Activated B cell treated with CpG ODN at 0.5 μM for 24 hours (primary cell): ENCODE data around the gene TUSC2. TPM values are rescaled to one million over a fixed set of nuclear protein-coding genes. Genes with fewer than 3 reads are reported as not detected.
"Not testable (repeated sequence)": the region's sequence is repeated elsewhere in the genome, so short reads cannot be mapped to it uniquely, and the experiment has no call there.

ENCODE experiments used
- ATAC-seq: fragments of 200-7000 bp; cut with Tn5 transposase; one replicate; pipeline ENCODE4 v1.10.0; 2021; ENCODE audit warnings: low read depth, mild to moderate bottlenecking, moderate library complexity
- CTCF ChIA-PET: fragments of 350-600 bp; sonication (Branson Sonifier 250); formaldehyde crosslinking; loops from one replicate; lab custom pipeline; 2021; ENCODE audit warnings: antibody characterized with exemption; lab: Charles Lee
- POLR2A ChIA-PET: fragments of 350-600 bp; sonication (Branson Sonifier 250); formaldehyde crosslinking; loops from one replicate; lab custom pipeline; 2021; ENCODE audit warnings: antibody characterized with exemption; lab: Charles Lee
- DNase-seq: peaks from one replicate; pipeline ENCODE4 v3.0.0; 2022
- H3K27ac Mint-ChIP-seq: one replicate; pipeline ENCODE4 v1.8.0; 2020; ENCODE audit warnings: mixed read lengths
- H3K27me3 Mint-ChIP-seq: one replicate; pipeline ENCODE4 v1.8.0; 2021; ENCODE audit warnings: mixed read lengths
- H3K36me3 Mint-ChIP-seq: one replicate; pipeline ENCODE4 v1.8.0; 2021; ENCODE audit warnings: low read depth, mixed read lengths
- H3K4me1 Mint-ChIP-seq: one replicate; pipeline ENCODE4 v1.8.0; 2021; ENCODE audit warnings: mixed read lengths
- H3K4me3 Mint-ChIP-seq: one replicate; pipeline ENCODE4 v1.8.0; 2020; ENCODE audit warnings: mild to moderate bottlenecking, mixed read lengths
- H3K9me3 Mint-ChIP-seq: one replicate; pipeline ENCODE4 v1.8.0; 2020; ENCODE audit warnings: mixed read lengths
- CTCF ChIP-seq: fragments of 200-600 bp; IDR thresholded peaks from one replicate; pipeline ENCODE4 v1.8.0; 2022; ENCODE audit warnings: antibody characterized with exemption, mild to moderate bottlenecking
- intact Hi-C: fragments of 100-400 bp; cut with micrococcal nuclease; formaldehyde crosslinking; loops from one replicate; pipeline ENCODE4 v1.15.1; 2024
- total RNA-seq: library from RNA; stranded (reverse); gene quantifications from 2 replicates; pipeline ENCODE4 v1.2.3, GENCODE V29; 2022

The TUSC2 gene
- total RNA-seq, 1 donor from 2014 or later: 33.4 TPM

- ChIA-PET CTCF (no interaction called here), POLR2A (no interaction called here)
- intact Hi-C loops: no loop called here
- H3K27me3 Mint-ChIP-seq: no peaks in the 10 kb centered on the region
- no peak for TF ChIP-seq CTCF
- peaks cover 51% of the 10 kb centered on the region for H3K36me3 Mint-ChIP-seq
- no peak overlapping the region for H3K4me3 Mint-ChIP-seq
- DNase-seq: no peak
- no peak for ATAC-seq
- peaks cover 16% of the 10 kb centered on the region for H3K4me1 Mint-ChIP-seq
- H3K9me3 Mint-ChIP-seq: no peaks in the 10 kb centered on the region
- H3K27ac Mint-ChIP-seq: no peak overlapping the region
These were observed 38.9 kb downstream of the TUSC2 start for GRCh38 chr3:50289130-50289529.

- Mint-ChIP-seq H3K27me3 (no peaks in the 10 kb centered on the region), H3K27ac (no peak overlapping the region), H3K36me3 (peaks cover 51% of the 10 kb centered on the region), H3K9me3 (no peaks in the 10 kb centered on the region), H3K4me1 (peaks cover 16% of the 10 kb centered on the region), H3K4me3 (no peak overlapping the region)
- ChIA-PET CTCF (no interaction called here), POLR2A (interaction anchor here (1.0 kb wide), 1 partner anchor 48 kb away, joined by 4 read pairs; no protein-coding TSS in a partner anchor)
- no peak for ATAC-seq
- TF ChIP-seq CTCF: no peak
- intact Hi-C loops: no loop called here
- DNase-seq: no peak
These were observed 39.5 kb downstream of the TUSC2 start for GRCh38 chr3:50288387-50289007.

GRCh38 chr3:50287262-50287661 is 40.8 kb downstream of the TUSC2 start:
- H3K9me3 Mint-ChIP-seq: no peaks in the 10 kb centered on the region
- H3K4me3 Mint-ChIP-seq: no peak overlapping the region
- DNase-seq: no peak
- H3K27me3 Mint-ChIP-seq: no peaks in the 10 kb centered on the region
- no peak for TF ChIP-seq CTCF
- CTCF ChIA-PET: no interaction called here
- H3K4me1 Mint-ChIP-seq: peaks cover 8% of the 10 kb centered on the region
- POLR2A ChIA-PET: interaction anchor here (1.0 kb wide), 1 partner anchor 50 kb away, joined by 4 read pairs; no protein-coding TSS in a partner anchor
- H3K27ac Mint-ChIP-seq: no peak overlapping the region
- ATAC-seq: no peak
- H3K36me3 Mint-ChIP-seq: peaks cover 47% of the 10 kb centered on the region
- intact Hi-C loops: no loop called here

- DNase-seq: no peak
- TF ChIP-seq CTCF: no peak
- Mint-ChIP-seq H3K27me3 (no peaks in the 10 kb centered on the region), H3K27ac (no peak overlapping the region), H3K36me3 (peaks cover 46% of the 10 kb centered on the region), H3K9me3 (no peaks in the 10 kb centered on the region), H3K4me1 (peaks cover 6% of the 10 kb centered on the region), H3K4me3 (no peak overlapping the region)
- CTCF ChIA-PET: no interaction called here
- POLR2A ChIA-PET: no interaction called here
- ATAC-seq: no peak
- intact Hi-C loops: no loop called here
These were observed 41.4 kb downstream of the TUSC2 start for GRCh38 chr3:50286322-50287227.

- H3K4me3 Mint-ChIP-seq, H3K9me3 Mint-ChIP-seq, H3K4me1 Mint-ChIP-seq, intact Hi-C loops, POLR2A ChIA-PET, CTCF ChIA-PET, ATAC-seq, H3K27me3 Mint-ChIP-seq, DNase-seq, H3K27ac Mint-ChIP-seq: not testable (repeated sequence)
- peaks cover 30% of the 10 kb centered on the region for H3K36me3 Mint-ChIP-seq
These were observed 43.9 kb downstream of the TUSC2 start for GRCh38 chr3:50284121-50284520.
